NB4 (cell line): Measurements from ENCODE around the gene FAM241B.

ENCODE experiments used
- MYC ChIP-seq: IDR thresholded peaks from 2 replicates; pipeline ENCODE4 v1.6.1; 2011; ENCODE audit warnings: low read depth, low read length
- POLR2A ChIP-seq: IDR thresholded peaks from 2 replicates; pipeline ENCODE4 v1.6.1; 2011; ENCODE audit warnings: mild to moderate bottlenecking; ENCODE audit not compliant: insufficient read length; ENCODE audit errors: extremely low read depth
- TF ChIP-seq, protein P1 (sequence below): IDR thresholded peaks from one replicate; pipeline ENCODE4 v1.5.1; 2012; ENCODE audit warnings: low read depth, low read length

DNA sequence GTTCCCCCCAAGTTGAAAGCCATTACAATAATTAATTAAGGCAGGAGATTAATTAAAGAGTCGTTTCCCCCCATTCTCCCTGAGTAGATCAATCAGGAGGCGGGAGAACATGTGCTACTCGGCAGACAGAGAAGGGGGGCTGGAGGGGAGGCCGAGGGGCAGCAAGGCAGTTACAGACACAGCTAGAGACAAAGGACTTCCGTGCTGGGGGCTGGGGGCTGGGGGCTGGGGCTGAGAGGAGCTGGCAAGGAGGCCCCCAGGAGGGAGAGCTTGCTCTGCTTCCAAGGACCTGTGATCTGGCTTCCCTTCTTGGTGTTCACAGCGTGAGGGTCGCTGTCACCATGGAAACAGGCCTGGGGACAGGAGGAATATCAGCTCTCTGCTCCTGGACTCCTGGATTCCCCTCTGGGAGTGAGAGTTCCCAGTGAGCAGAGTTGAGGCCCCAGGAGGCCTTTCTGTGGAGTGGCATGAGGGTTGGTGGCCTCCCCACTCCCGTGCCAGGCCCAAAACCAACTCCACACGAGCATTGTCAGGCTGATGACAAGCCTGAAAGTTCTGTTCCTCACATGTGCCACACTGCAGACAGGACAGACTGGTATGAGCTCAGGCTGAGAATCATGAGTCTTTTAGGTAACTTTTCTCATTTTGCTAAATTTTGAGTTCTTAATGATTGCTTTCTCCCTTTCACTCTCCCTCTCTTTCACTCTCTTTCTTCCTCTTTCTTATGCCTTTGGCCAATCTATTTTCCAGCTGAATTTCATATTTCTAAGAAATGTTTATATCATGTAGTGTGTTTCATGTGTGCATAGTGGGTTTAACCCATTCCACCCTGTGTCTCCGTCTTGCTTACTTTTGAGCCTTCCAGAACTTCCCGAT, 16.4 kb downstream of the FAM241B start:
- TF ChIP-seq, protein P1, sequence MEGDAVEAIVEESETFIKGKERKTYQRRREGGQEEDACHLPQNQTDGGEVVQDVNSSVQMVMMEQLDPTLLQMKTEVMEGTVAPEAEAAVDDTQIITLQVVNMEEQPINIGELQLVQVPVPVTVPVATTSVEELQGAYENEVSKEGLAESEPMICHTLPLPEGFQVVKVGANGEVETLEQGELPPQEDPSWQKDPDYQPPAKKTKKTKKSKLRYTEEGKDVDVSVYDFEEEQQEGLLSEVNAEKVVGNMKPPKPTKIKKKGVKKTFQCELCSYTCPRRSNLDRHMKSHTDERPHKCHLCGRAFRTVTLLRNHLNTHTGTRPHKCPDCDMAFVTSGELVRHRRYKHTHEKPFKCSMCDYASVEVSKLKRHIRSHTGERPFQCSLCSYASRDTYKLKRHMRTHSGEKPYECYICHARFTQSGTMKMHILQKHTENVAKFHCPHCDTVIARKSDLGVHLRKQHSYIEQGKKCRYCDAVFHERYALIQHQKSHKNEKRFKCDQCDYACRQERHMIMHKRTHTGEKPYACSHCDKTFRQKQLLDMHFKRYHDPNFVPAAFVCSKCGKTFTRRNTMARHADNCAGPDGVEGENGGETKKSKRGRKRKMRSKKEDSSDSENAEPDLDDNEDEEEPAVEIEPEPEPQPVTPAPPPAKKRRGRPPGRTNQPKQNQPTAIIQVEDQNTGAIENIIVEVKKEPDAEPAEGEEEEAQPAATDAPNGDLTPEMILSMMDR: no peak
- TF ChIP-seq POLR2A (no peak), MYC (no peak)
